Activated CD8-positive, alpha-beta memory T cell treated with anti-CD3 and anti-CD28 coated beads, Interleukin-2, amount 50 U/mL, for 1 hour (primary cell): ENCODE results near the gene GPR55.

ENCODE experiments used
- DNase-seq: peaks from one replicate; pipeline ENCODE4 v3.0.0-alpha.2; 2020; ENCODE audit errors: extremely low read depth

Gene GPR55

DNA sequence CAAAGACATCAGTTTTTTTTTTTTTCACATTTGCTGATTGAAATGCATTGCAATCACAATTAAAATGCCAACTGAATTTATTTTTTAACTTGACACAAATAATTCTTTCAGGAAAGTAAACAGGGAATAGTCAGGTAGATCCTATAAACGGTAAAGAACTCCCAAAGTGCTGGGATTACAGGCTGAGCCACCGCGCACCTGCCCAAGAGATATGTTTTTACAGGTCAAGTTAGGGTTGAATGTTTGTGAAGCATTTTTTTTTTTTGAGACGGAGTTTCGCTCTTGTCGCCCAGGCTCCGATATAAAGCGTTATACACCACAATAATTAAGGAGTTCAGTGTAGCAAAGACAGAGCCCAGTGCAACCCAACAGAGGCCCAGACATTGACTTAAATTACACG is 45.2 kb downstream of the GPR55 start:
- no peak for DNase-seq

DNA sequence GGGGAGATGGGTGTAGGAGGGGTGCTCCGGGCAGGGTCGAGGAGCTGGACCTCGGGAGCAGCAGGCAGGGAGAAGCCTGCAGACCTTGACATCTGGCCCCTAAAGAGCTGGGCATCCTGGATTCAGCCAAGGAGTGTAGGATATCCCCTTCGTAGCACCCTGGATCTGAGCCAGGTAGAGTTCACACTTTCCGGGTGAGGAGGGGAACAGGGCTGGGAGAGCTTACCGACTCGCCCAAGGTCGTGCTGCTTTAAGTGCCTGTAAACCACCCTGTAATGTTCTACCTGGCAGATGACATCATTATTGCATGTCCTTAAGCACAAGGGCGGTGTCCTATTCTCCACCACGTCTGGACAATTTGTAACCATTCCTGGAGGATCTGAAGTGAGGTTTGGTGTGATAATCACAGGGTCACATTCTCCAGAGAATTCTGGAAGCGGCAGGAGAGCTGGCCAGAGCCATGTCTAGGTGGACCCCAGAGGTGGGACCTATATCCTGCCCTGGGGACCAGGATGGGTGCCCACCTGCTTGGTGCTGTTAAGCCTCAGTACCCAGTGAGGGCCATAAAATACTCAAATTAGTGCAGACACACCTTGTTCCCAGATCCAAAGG is 45.7 kb downstream of the GPR55 start:
- no peak for DNase-seq

- no peak for DNase-seq
These were observed 46.3 kb downstream of the GPR55 start for GRCh38 chr2:230878599-230879188.

DNA sequence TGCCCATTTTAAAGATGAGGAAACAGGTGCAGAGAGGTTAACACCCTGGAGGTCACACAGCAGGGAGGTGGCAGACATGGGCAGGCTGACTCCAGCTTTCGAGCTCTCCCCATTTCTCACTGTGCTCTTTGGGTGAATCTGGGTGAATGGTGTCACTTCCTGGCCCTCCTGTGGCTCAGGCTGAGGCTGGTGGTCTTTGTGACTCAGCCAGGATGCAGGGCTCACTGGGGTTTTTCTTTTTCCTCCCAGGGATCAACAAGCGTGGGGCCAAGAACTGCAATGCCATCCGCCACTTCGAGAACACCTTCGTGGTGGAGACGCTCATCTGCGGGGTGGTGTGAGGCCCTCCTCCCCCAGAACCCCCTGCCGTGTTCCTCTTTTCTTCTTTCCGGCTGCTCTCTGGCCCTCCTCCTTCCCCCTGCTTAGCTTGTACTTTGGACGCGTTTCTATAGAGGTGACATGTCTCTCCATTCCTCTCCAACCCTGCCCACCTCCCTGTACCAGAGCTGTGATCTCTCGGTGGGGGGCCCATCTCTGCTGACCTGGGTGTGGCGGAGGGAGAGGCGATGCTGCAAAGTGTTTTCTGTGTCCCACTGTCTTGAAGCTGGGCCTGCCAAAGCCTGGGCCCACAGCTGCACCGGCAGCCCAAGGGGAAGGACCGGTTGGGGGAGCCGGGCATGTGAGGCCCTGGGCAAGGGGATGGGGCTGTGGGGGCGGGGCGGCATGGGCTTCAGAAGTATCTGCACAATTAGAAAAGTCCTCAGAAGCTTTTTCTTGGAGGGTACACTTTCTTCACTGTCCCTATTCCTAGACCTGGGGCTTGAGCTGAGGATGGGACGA is 47.1 kb downstream of the GPR55 start:
- peak; percentile 72 for DNase-seq

DNA sequence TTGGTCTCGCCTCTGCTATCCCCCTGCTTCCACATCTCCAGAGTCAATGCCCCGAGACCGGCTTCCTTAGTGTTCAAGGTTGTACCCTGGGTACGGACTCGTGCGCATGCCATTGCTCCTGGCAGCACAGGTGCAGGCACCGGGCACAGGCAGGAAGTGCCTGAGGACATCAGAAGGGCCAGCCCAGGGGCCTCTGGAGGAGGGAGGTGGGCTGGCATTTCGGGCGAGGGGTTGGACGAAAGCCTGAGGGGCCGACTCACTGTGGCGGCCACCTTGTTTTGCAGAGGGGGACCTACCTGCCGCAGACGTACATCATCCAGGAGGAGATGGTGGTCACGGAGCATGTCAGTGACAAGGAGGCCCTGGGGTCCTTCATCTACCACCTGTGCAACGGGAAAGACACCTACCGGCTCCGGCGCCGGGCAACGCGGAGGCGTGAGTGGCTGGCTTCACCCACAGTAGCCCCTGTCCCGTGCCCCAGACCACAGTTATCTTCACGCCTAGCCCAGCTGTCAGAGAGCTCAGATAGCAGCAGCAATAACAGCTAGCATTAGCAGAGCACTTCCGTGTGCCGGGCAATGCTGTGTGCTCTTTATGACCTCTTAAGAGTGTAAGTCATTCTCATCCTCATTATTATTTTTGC is 47.8 kb downstream of the GPR55 start:
- DNase-seq, result no peak

DNA sequence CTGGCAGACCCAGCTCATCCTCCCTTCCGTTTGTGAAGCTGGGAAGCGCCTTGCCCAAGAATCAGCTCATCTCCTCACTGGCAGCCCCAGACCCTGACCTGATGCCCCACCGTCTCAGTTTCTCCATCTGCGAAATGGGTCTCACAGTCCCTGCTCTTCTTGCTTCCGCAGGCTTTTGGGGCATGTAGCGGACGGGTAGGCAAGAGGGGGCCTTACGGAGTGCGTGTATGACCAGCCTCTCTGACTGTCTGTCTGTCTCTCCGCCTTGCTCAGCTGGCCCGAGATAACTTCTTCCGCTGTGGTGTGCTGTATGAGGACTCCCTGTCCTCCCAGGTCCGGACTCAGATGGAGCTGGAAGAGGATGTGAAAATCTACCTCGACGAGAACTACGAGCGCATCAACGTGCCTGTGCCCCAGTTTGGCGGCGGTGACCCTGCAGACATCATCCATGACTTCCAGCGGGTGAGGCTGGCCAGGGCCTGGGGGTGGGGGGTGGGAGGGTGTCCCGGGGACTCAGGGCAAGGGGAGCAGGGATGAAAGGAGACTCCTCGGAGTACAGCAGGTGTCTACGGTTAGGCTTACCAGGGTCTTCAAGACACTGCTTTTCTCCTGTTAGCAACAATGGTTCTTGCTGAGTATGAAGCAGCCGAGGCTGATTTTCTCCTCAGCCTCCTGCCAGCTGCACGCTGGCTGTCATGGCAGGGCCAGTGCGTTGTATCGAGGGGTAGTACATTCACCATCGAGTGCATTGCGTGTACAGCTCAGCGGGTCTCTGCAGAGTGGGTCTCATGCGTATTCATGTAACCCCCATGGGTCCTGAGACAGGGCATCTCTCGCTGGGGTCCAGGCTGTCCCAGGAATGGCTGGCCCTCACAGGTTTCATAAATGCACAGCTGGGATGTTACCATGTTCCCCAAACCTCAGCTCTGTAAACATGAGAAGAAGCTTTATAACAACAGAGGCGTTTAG is 49.4 kb downstream of the GPR55 start:
- DNase-seq, result no peak

DNA sequence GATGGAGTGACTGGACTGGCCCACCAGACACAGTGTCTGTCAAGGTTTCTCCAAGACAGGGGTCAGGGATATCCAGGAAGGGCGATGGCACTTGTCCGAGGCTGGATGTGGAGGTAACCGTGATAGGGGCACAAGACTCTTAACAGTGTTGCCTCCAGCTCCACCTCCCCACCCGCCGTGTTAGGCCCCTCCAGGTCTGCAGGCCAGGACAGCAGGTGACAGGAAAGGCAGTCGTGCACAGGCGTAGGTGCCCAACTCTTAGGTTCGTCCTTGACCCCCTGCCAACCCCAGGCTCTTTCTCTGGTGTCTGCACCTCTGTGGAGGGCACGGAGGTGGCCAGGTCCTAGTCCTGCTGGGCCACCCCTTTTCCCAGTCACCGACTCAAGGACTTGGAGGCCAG is 50.2 kb downstream of the GPR55 start:
- no peak for DNase-seq

DNA sequence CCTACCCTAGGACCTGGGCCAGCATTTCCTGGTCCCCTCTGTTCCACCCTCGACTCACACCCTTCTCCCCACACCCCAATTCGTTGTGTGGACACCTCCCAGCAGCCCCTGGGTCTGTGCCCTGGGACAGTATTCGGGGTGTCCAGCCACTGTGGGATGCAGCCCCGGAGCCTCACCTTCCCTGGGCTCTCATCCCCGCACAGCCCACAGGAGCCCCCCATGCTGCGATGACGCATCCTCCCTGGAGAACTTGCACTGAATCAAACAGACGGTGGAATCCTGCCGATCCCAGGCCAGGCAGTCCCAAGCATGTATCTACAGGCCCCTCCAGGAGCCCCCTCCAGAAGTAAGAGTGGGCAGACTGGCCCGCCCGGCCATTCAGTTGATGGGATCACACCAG is 50.6 kb downstream of the GPR55 start:
- DNase-seq, result no peak

DNA sequence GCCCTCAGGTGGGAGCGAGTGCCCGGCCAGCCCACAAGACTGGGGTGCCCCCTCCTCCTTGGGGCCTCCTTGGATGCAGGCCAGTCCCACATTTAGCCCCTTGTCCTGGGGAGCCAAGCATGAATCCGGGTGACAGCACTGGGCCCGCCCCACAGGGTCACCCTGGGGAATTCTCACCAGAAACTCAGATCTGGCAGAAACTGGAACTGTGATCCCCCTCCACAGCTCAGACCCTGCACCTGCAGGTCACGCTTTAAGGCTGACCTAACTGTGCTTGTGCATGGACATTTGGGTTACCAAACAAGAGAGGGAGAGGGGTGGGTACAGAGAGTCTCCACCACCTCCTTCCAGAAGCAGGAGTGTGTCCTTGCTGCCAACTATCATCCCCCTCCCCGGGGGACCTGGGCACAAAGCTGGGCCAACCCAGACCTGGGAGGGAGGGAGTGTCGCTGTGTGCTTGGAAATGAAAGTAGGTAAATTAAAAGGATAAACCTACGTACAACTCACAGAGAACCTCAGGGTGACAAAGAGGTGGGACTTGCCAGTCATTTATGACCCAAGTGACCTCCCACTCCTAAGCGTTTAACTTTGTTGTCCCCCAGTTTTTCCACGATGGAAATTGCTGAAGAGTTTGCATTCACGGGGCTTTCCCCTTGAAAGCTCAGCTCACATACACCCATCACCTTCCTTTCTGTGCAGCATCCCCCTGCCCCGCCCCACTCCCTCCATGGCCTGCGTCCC is 51.2 kb downstream of the GPR55 start:
- DNase-seq, result no peak

GRCh38 chr2:230872968-230873660 is 51.9 kb downstream of the GPR55 start:
- no peak for DNase-seq

DNA sequence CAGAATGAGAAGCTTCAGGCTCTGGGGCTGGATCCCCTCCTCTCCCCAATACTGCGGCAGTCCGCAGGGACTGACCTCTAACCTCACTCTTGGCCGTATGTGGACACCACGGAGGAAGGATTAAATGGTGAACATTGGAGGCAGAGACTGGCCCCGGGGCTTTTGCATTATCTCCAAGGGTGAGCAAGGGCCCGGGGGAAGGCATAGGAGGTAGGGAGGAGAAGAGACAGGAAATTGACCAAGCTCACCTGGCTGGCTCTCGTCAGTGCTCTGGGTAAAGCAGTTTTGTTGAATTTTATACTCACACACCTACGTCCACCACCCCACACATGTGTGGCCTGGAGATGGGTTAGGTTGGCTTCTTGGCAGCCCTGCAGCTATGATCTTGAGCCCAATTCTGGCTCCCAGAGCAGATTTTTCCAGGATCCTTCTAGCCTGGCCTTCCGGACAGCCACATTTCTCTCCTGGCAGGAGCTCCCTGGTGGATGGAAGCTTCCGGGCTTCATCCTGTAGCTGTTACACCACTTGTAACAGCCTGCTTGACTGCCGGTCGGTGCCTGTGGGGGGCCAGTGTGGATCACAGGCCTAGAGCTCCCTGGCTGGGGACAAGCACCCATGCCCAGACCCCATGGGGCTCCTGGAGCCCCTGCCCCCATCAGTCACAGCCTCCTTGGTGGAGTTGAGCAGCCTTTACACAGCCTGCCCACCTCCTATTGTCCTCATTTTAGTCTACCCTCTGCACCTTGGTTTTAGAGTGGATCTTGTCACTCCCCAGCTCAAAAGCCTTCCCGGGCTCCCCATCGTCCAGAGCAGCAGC is 52.7 kb downstream of the GPR55 start:
- no peak for DNase-seq

DNA sequence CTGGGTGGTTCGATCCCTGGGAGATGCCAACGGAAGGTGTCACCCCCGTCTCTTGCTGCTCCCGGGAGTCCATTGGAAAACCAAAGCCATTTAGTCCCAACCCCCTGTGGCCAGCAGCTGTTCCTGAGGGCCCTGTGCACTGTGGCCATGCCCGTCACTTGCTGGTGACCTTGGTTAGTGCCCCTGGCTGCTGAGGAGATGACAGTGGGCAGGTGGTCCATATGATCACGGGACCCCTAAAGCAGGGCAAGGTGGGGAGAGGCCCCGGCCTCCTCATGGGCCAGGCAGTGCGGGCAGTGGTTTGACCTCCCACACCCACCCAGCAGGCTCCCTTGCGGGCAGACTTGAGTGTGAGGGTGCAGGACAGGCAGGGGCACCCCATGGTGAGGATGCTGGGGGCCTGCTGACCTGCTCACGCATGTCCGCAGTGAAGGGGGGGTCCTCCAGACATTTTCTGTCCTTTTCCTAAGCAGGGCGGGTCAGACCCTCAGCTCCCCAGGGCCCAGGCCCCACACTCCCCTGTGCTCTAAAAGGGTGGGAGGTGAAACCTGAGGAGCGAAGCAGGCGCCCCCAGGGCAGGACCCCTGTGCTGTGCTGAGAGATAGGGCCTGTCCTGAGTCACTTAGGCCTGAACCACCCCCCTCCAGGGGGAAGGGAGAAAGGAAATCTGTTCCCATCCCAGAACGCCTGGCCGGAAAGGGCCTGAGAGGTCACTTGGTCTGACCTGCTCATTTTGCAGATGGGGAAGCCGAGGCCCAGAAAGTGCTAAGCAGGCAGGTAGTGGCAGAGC is 53.5 kb downstream of the GPR55 start:
- DNase-seq, result no peak

DNA sequence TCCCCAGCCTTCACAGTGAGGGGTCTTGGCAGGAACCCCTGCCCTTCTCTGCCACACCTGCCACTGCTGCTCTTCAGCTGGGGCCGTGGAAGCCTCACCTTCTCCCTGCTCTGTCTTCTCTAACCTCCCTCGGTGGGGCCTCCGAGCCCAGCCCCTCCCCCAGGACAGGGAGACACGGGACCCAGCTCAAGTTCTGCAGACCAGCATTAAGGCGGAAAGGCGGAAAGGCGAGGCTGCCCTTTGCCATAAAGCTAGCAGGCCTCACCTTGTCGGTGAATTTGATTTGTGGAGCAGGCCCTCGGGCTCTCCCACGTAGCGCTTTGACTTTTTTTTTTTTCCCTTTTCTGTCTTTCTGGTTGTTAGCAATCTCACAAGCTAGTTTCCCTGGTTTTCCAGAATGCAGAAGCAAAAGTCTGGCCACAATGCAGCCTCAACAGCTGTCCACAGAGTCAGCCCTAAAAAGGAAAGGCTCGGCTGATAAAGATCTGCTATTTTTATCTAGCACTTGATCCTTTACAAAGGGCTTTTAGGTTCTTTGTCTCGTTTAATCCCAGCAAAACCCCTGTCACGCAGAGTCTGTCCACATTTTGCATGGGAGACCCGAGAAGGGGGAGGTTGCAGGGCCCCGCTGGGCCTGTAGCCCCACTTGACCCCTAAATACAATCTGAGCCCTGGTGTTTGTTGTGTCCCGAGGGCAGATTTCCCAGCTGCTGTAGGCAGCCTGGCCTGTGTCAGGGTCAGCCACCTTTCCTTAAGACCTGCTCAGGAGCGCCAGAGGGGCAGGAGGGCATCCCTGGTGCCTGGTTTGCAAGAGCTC is 54.3 kb downstream of the GPR55 start:
- no peak for DNase-seq

DNA sequence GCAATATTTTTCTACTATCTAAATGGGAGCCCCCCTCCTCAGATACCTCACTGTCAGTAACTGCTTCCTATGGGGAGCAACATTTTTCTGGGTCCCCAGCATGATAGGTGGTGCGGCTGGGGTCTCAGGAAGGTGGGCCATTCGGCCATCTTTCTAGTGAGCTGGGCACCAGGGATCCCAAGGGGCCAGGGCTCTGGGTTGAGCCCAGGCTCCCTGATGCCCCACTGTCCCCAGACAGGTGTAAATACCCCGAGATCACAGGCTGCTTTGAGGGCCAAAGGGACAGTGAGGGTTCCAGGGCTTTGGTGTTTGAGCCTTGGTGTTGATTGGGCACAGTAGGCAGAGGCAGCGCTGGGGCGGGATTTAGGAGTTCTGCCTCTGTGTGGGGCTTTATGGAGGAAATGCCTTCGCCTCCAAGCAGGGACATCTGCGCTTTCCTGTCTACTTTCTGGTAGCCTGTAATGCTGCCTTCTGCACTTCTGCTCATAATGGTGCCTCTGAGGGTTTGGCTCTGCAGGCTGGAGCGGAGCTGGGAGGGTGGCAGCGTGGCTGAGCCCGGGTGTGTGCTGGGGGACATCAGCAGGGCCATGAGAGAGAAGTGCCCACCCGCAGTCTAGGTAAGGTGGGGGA is 55.0 kb downstream of the GPR55 start:
- DNase-seq, result no peak

DNA sequence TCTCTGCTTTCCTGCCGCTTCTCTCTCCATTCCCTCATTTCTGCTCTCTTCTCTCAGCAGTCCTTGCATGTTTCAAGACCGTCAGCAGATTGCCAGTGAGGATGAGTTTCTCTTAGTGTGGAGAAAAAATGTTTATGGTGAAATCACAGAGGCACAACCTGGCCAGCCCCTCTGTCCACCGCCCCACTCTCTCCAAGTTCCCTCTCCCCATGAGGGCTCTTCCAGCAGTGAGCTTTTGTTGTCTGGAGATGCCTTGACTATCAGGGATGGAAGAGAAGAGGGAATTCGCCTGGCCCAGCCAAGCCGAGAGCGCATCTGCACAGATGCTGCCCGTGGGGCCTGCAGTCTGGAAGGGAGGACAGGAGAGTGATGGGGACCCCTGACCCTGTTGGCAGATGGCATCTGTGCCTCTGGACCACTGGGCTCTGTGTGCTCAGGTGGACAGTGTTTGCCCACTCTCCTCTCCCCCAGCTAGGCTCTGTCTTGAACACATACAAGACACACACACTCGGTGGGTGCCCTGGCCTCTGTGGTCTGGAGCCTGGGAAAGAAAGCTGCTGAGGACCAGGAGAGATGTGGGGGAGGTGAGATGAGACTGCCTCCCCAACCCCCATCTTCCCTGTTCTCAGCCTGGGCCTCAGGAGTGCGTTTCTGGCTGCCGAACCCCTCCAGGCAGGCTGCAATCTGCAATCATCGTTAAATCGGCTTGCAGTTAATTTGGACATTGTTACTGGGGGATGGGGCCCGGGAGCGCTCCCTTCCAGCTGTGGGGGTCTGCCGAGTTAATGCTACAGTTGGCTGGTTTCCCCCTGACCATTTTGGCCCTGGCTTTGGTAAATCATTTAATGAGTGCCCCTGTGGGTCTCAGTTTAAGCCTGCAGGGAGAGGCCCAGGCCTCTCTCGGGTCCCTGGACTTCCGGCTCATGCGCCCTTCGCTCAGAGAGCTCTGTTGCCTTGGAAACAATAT is 55.8 kb downstream of the GPR55 start:
- no peak for DNase-seq
